ENCODE data around the gene FTL. TPM values are rescaled to one million over a fixed set of nuclear protein-coding genes. Genes with fewer than 3 reads are reported as not detected.
A peak's percentile ranks its signal among the peaks of the same experiment; 100 is the strongest.

The FTL gene
- total RNA-seq, 1 donor from 2014 or later: 2,544 TPM

GRCh38 chr19:48964205-48965039 is 687 bp upstream of the FTL start:
- no peak for DNase-seq (ENCODE audit: low spot score, unreplicated experiment)
- no peaks in the 10 kb centered on the region for H3K9me3 Mint-ChIP-seq (ENCODE audit: low read depth)
- TF ChIP-seq CTCF (IDR thresholded peaks at IDR 0.05; ENCODE audit: unreplicated experiment): no peak
- H3K4me1 Mint-ChIP-seq (ENCODE audit: low read depth): peaks cover 44% of the 10 kb centered on the region
- H3K4me3 Mint-ChIP-seq (ENCODE audit: low read depth): peak overlapping the region; percentile 100
- no peaks in the 10 kb centered on the region for H3K27me3 Mint-ChIP-seq
- H3K27ac Mint-ChIP-seq: peak overlapping the region; percentile 98
- peaks cover 27% of the 10 kb centered on the region for H3K36me3 Mint-ChIP-seq (ENCODE audit: insufficient read depth)

GRCh38 chr19:48965806-48966540 is 864 bp downstream of the FTL start:
- Mint-ChIP-seq H3K4me3 (ENCODE audit: low read depth) (peak overlapping the region; percentile 100), H3K9me3 (ENCODE audit: low read depth) (no peaks in the 10 kb centered on the region), H3K4me1 (ENCODE audit: low read depth) (peaks cover 44% of the 10 kb centered on the region), H3K27ac (peak overlapping the region; percentile 98), H3K27me3 (no peaks in the 10 kb centered on the region), H3K36me3 (ENCODE audit: insufficient read depth) (peaks cover 27% of the 10 kb centered on the region)
- peak; percentile 77 for DNase-seq (ENCODE audit: low spot score, unreplicated experiment)
- no peak for TF ChIP-seq CTCF (IDR thresholded peaks at IDR 0.05; ENCODE audit: unreplicated experiment)

GRCh38 chr19:48966541-48967345 is 1.6 kb downstream of the FTL start:
- TF ChIP-seq CTCF (IDR thresholded peaks at IDR 0.05; ENCODE audit: unreplicated experiment): no peak
- Mint-ChIP-seq H3K9me3 (ENCODE audit: low read depth) (no peaks in the 10 kb centered on the region), H3K4me3 (ENCODE audit: low read depth) (peak overlapping the region; percentile 100), H3K27ac (peak overlapping the region; percentile 98), H3K27me3 (no peaks in the 10 kb centered on the region), H3K4me1 (ENCODE audit: low read depth) (peaks cover 39% of the 10 kb centered on the region), H3K36me3 (ENCODE audit: insufficient read depth) (peaks cover 25% of the 10 kb centered on the region)
- DNase-seq (ENCODE audit: low spot score, unreplicated experiment): no peak

GRCh38 chr19:48967346-48968178 is 2.5 kb downstream of the FTL start:
- peaks cover 31% of the 10 kb centered on the region for H3K4me1 Mint-ChIP-seq (ENCODE audit: low read depth)
- peak overlapping the region; percentile 100 for H3K4me3 Mint-ChIP-seq (ENCODE audit: low read depth)
- no peaks in the 10 kb centered on the region for H3K9me3 Mint-ChIP-seq (ENCODE audit: low read depth)
- TF ChIP-seq CTCF (IDR thresholded peaks at IDR 0.05; ENCODE audit: unreplicated experiment): no peak
- H3K27ac Mint-ChIP-seq: peak overlapping the region; percentile 98
- no peak for DNase-seq (ENCODE audit: low spot score, unreplicated experiment)
- H3K27me3 Mint-ChIP-seq: no peaks in the 10 kb centered on the region
- peaks cover 25% of the 10 kb centered on the region for H3K36me3 Mint-ChIP-seq (ENCODE audit: insufficient read depth)

All from progenitor cell of endocrine pancreas (in vitro differentiated cells).